ENCODE measurements around the gene CENPB. TPM values are rescaled to one million over a fixed set of nuclear protein-coding genes. Genes with fewer than 3 reads are reported as not detected.

Gene CENPB
- total and polyA plus RNA-seq, 2 of the 4 experiments (the other 2 are of a cell fraction), result 45.7 to 59.1 TPM

DNA sequence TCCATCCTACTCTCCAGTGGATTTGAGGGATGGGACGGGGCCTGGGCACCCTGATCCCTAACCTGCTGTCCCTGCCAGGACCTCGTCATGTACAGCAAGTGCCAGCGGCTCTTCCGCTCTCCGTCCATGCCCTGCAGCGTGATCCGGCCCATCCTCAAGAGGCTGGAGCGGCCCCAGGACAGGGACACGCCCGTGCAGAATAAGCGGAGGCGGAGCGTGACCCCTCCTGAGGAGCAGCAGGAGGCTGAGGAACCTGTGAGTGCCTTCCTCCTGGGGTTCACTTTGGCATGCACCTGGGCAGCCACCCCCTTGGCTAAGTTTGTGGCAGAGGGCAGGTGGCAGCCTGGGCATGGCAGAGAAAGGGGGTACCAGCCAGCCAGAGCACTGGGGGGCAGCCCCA, 15.3 kb upstream of the CENPB start:
- Histone ChIP-seq H3K79me1 (ENCODE audit: low read depth in 1 of 2, low read length in 2 of 2) (peaks cover 39 to 95% of the 10 kb centered on the region in 2 experiments), H2BK20ac (ENCODE audit: low read depth, low read length) (no peak overlapping the region), H2AK9ac (replicated peaks; ENCODE audit: low read depth, low read length, poor library complexity) (no peak overlapping the region), H3K27me3 (ENCODE audit: control insufficient read depth, insufficient read depth, low read length) (no peaks in the 10 kb centered on the region), H4K8ac (ENCODE audit: low read depth in 2 of 2, low read length in 2 of 2) (no peak overlapping the region), H4K91ac (ENCODE audit: insufficient read depth, low read depth, low read length) (no peak overlapping the region), H2AFZ (replicated peaks; ENCODE audit: low read length, poor library complexity) (no peak overlapping the region), H3K4ac (ENCODE audit: low read depth, low read length) (no peak overlapping the region; the same call in 1 of the 2 replicates), H3K36me3 (ENCODE audit: control insufficient read depth, insufficient read depth, low read length) (peaks cover 72% of the 10 kb centered on the region), H3K14ac (replicated peaks; ENCODE audit: low read depth, low read length) (no peak overlapping the region), H2BK15ac (ENCODE audit: low read depth, low read length) (no peak overlapping the region), H4K5ac (ENCODE audit: low read depth, low read length) (no peak overlapping the region), H2BK120ac (ENCODE audit: low read depth, low read length) (no peak overlapping the region), H3K4me3 (ENCODE audit: insufficient read depth, low read depth, low read length) (no peak overlapping the region), H4K20me1 (ENCODE audit: insufficient read depth, low read length) (no peaks in the 10 kb centered on the region), H2BK5ac (ENCODE audit: low read depth, low read length, poor library complexity, severe bottlenecking) (no peak overlapping the region), H3K4me2 (ENCODE audit: low read depth, low read length) (no peak overlapping the region), H3K4me1 (ENCODE audit: control insufficient read depth, insufficient read depth, low read length) (peaks cover 38% of the 10 kb centered on the region), H3K9ac (ENCODE audit: low read depth, low read length) (no peak overlapping the region), H3K9me1 (ENCODE audit: insufficient read depth, low read length) (peaks cover 37% of the 10 kb centered on the region), H3K9me3 (ENCODE audit: control insufficient read depth, insufficient read depth, low read length) (no peaks in the 10 kb centered on the region), H3K18ac (ENCODE audit: low read depth, low read length) (no peak overlapping the region), H2AK5ac (ENCODE audit: low read depth, low read length) (no peak overlapping the region), H3K27ac (ENCODE audit: insufficient read depth, low read length) (no peak overlapping the region), H3K23ac (ENCODE audit: low read depth, low read length) (no peak overlapping the region), H3K56ac (ENCODE audit: extremely low read depth, insufficient read depth, low read length) (no peak overlapping the region)
- WGBS, 2 experiments (ENCODE audit: extremely low coverage in 2 of 2, insufficient read length in 1 of 2), result 96% methylated on average over 11 of the region's 13 CpGs; no CpG with 5 or more reads in 1 of the 2 experiments
- TF ChIP-seq MXI1 (IDR thresholded peaks at IDR 0.05; ENCODE audit: borderline replicate concordance, low read depth, low read length) (no peak), FOS (IDR thresholded peaks at IDR 0.05; ENCODE audit: low read depth, low read length) (no peak)
- POLR2A ChIA-PET (ENCODE audit: unreplicated experiment), result no interaction called here
- in situ Hi-C loops (cut with MboI; ENCODE audit: low sequenced_read_pairs), result no loop called here
- dilution Hi-C loops (cut with HindIII; ENCODE audit: low sequenced_read_pairs, unreplicated experiment), result no loop called here
- intact Hi-C loops (cut with micrococcal nuclease), result no loop called here
- DNase-seq (no peak), ATAC-seq (ENCODE audit: low read depth) (no peak)
- CTCF ChIA-PET, result no interaction called here
- BruUV-seq (replicated peaks), result no TSS peak

Measured in IMR-90 (cell line).